H1 (cell line): ENCODE data around the gene CLUH. TPM values are rescaled to one million over a fixed set of nuclear protein-coding genes. Genes with fewer than 3 reads are reported as not detected.
"Not testable (repeated sequence)": the region's sequence is repeated elsewhere in the genome, so short reads cannot be mapped to it uniquely, and the experiment has no call there.

Experiments used
- CTCF ChIA-PET: fragments of 300-600 bp; sonication (Branson Sonifier 250); formaldehyde crosslinking; loops from one replicate; lab custom pipeline; 2021; ENCODE audit not compliant: partially characterized antibody; lab: Charles Lee
- POLR2A ChIA-PET: fragments of 300-600 bp; sonication (Branson Sonifier 250); formaldehyde crosslinking; loops from one replicate; lab custom pipeline; 2021; ENCODE audit warnings: inconsistent platforms; ENCODE audit not compliant: partially characterized antibody; lab: Charles Lee
- DNase-seq, 2 experiments: peaks; one replicate each; pipeline versions ENCODE4 v3.0.0 to v3.0.0-alpha.2; 2010 to 2022; ENCODE audit warnings: low spot score in 2 of 2, low read depth in 1 of 2, mixed read lengths in 1 of 2
- FAIRE-seq: peaks from 2 replicates; lab custom pipeline; 2011; peaks lifted over from hg19 to GRCh38; lab: Jason Lieb, UNC
- H2AFZ ChIP-seq: 2 replicates; pipeline ENCODE4 v1.8.1; 2012; ENCODE audit warnings: low read length, inconsistent platforms
- H2AK5ac ChIP-seq: 2 replicates; pipeline ENCODE4 v1.6.1; 2013; ENCODE audit warnings: low read depth, low read length
- H2BK120ac ChIP-seq: replicated peaks from 2 replicates; pipeline ENCODE3; 2013; ENCODE audit warnings: low read depth, low read length, inconsistent platforms
- H2BK12ac ChIP-seq: 2 replicates; pipeline ENCODE4 v1.6.1; 2013; ENCODE audit warnings: low read depth, low read length
- H2BK15ac ChIP-seq: 2 replicates; pipeline ENCODE4 v1.6.1; 2013; ENCODE audit warnings: low read length
- H2BK20ac ChIP-seq: 2 replicates; pipeline ENCODE4 v1.6.1; 2013; ENCODE audit warnings: low read length
- H2BK5ac ChIP-seq: 2 replicates; pipeline ENCODE4 v1.6.1; 2013; ENCODE audit warnings: low read depth, low read length
- H3K14ac ChIP-seq: 2 replicates; pipeline ENCODE4 v1.6.1; 2013; ENCODE audit warnings: inconsistent platforms; ENCODE audit not compliant: insufficient read length
- H3K18ac ChIP-seq: 2 replicates; pipeline ENCODE4 v1.6.1; 2013; ENCODE audit warnings: low read length; ENCODE audit errors: extremely low read depth
- H3K23ac ChIP-seq: 2 replicates; pipeline ENCODE4 v1.6.1; 2013; ENCODE audit warnings: inconsistent platforms; ENCODE audit not compliant: insufficient read length
- H3K23me2 ChIP-seq: 2 replicates; pipeline ENCODE4 v1.6.1; 2013; ENCODE audit warnings: low read depth, low read length
- H3K27ac ChIP-seq: 2 replicates; pipeline ENCODE4 v1.6.1; 2011; ENCODE audit warnings: low read depth, low read length, inconsistent platforms
- H3K27me3 ChIP-seq, 4 experiments: replicated peaks in 1 of 4; 1 replicate in 1 of 4; 2 replicates in 3 of 4; pipeline versions ENCODE4 v1.6.1 to v1.8.1; 2011 to 2013; ENCODE audit warnings: low read length in 3 of 4, mild to moderate bottlenecking in 3 of 4, inconsistent platforms in 2 of 4, mixed read lengths in 2 of 4, moderate library complexity in 1 of 4; ENCODE audit not compliant: control insufficient read depth in 3 of 4, insufficient read depth in 3 of 4; ENCODE audit errors: extremely low read depth in 1 of 4
- H3K36me3 ChIP-seq, 4 experiments: 2 replicates each; pipeline versions ENCODE4 v1.6.1 to v1.8.1; 2011 to 2013; ENCODE audit warnings: mild to moderate bottlenecking in 4 of 4, low read length in 3 of 4, moderate library complexity in 2 of 4, control low read depth in 1 of 4, inconsistent platforms in 1 of 4; ENCODE audit not compliant: insufficient read depth in 4 of 4, control insufficient read depth in 2 of 4
- H3K4ac ChIP-seq: replicated peaks from 2 replicates; pipeline ENCODE3; 2013; ENCODE audit warnings: low read length, low read depth, mixed read lengths, inconsistent platforms; ENCODE audit not compliant: insufficient read length
- H3K4me1 ChIP-seq, 4 experiments: replicated peaks in 1 of 4; 1 replicate in 1 of 4; 2 replicates in 3 of 4; pipeline versions ENCODE4 v1.6.1 to v1.8.1; 2011 to 2013; ENCODE audit warnings: low read length in 3 of 4, inconsistent platforms in 2 of 4, mixed read lengths in 1 of 4; ENCODE audit not compliant: insufficient read depth in 4 of 4, control insufficient read depth in 3 of 4
- H3K4me2 ChIP-seq, 2 experiments: 2 replicates each; pipeline versions ENCODE4 v1.6.1 to v1.8.1; 2011 to 2013; ENCODE audit warnings: low read depth in 2 of 2, low read length in 2 of 2, control low read depth in 1 of 2, inconsistent platforms in 1 of 2, mild to moderate bottlenecking in 1 of 2; ENCODE audit not compliant: insufficient read depth in 1 of 2
- H3K4me3 ChIP-seq, 4 experiments: fragments of 200-600, 300-600 bp in 1 of 4; sonication (generic), shearing (Covaris generic), sonication (Bioruptor Twin) in 1 of 4; 2 replicates each; pipeline versions ENCODE4 v1.5.1 to v1.8.1; 2011 to 2016; ENCODE audit warnings: low read length in 4 of 4, low read depth in 3 of 4, control low read depth in 2 of 4, inconsistent platforms in 2 of 4, mild to moderate bottlenecking in 2 of 4, mixed read lengths in 1 of 4, moderate library complexity in 1 of 4; ENCODE audit not compliant: insufficient read depth in 2 of 4; ENCODE audit errors: extremely low read depth in 1 of 4
- H3K56ac ChIP-seq: replicated peaks from 2 replicates; pipeline ENCODE3; 2013; ENCODE audit warnings: low read depth, mild to moderate bottlenecking, mixed read lengths, low read length, inconsistent platforms; ENCODE audit not compliant: insufficient read length
- H3K79me1 ChIP-seq: 2 replicates; pipeline ENCODE4 v1.6.1; 2013; ENCODE audit warnings: low read depth, low read length, control low read depth
- H3K79me2 ChIP-seq, 2 experiments: 2 replicates each; pipeline versions ENCODE4 v1.6.1 to v1.8.1; 2012 to 2013; ENCODE audit warnings: low read length in 2 of 2, mild to moderate bottlenecking in 2 of 2, inconsistent platforms in 1 of 2; ENCODE audit not compliant: insufficient read depth in 2 of 2, control insufficient read depth in 1 of 2
- H3K9ac ChIP-seq, 4 experiments: replicated peaks in 1 of 4; 1 replicate in 1 of 4; 2 replicates in 3 of 4; pipeline versions ENCODE4 v1.6.1 to v1.8.1; 2011 to 2013; ENCODE audit warnings: low read depth in 3 of 4, low read length in 3 of 4, control low read depth in 2 of 4, mild to moderate bottlenecking in 2 of 4, moderate library complexity in 2 of 4, inconsistent platforms in 1 of 4; ENCODE audit errors: extremely low read depth in 1 of 4
- H3K9me3 ChIP-seq, 2 experiments: 2 replicates each; pipeline versions ENCODE4 v1.6.1 to v1.8.1; 2012 to 2013; ENCODE audit warnings: mild to moderate bottlenecking in 2 of 2, moderate library complexity in 2 of 2, control low read depth in 1 of 2, inconsistent platforms in 1 of 2, low read depth in 1 of 2, low read length in 1 of 2, mixed read lengths in 1 of 2; ENCODE audit not compliant: insufficient read depth in 2 of 2
- H4K20me1 ChIP-seq, 2 experiments: replicated peaks in 1 of 2; 2 replicates each; pipeline versions ENCODE3 to v1.8.1; 2011 to 2013; ENCODE audit warnings: inconsistent platforms in 2 of 2, low read length in 2 of 2, mild to moderate bottlenecking in 1 of 2; ENCODE audit not compliant: insufficient read depth in 2 of 2, control insufficient read depth in 1 of 2
- H4K5ac ChIP-seq: 2 replicates; pipeline ENCODE4 v1.6.1; 2013; ENCODE audit warnings: low read length, low read depth, mixed read lengths, inconsistent platforms; ENCODE audit not compliant: insufficient read length
- H4K8ac ChIP-seq: 2 replicates; pipeline ENCODE4 v1.8.0; 2013; ENCODE audit warnings: mild to moderate bottlenecking, moderate library complexity, low read length, inconsistent platforms; ENCODE audit not compliant: insufficient read depth; ENCODE audit errors: extremely low read depth
- H4K91ac ChIP-seq: replicated peaks from 2 replicates; pipeline ENCODE3; 2013; ENCODE audit warnings: low read length, mixed read lengths, inconsistent platforms; ENCODE audit not compliant: insufficient read length
- WGBS, 2 experiments: shearing (Covaris generic) in 1 of 2; methylation state at CpG; one replicate each; pipeline versions ENCODE4 v1.1.6 to v1.1.7; 2013 to 2015; ENCODE audit warnings: low lambda C conversion rate in 2 of 2, mixed read lengths in 2 of 2, inconsistent platforms in 1 of 2, low coverage in 1 of 2, missing lambda C conversion rate in 1 of 2; ENCODE audit not compliant: insufficient replicate concordance in 2 of 2, insufficient coverage in 1 of 2, insufficient read length in 1 of 2; ENCODE audit errors: extremely low coverage in 1 of 2, missing lambda C conversion rate in 1 of 2; 5-methylcytosine and 5-hydroxymethylcytosine counted together
- polyA plus RNA-seq, 7 experiments: library from polyadenylated mRNA; depleted of rRNA in 3 of 7; stranded (reverse) in 5 of 7; unstranded in 2 of 7; fragments of >200 nt in 5 of 7; fragments of 200-250 nt in 2 of 7; gene quantifications; 1 replicate in 5 of 7; 2 replicates in 1 of 7; 4 replicates in 1 of 7; pipeline versions ENCODE4 v1.2.1 to v1.2.3, GENCODE V29; 2011 to 2013; ENCODE audit warnings: missing spikeins in 2 of 7, mixed read lengths in 2 of 7
- total RNA-seq: library from RNA; stranded (reverse); fragmentation: NEBNext Ultra II Directional; extraction: Animal tissue kit (Norgen Biotek cat#: 25700); gene quantifications from 2 replicates; pipeline ENCODE4 v1.2.1, GENCODE V29; 2021

CLUH gene
- total and polyA plus RNA-seq, 2 of the 8 experiments (the other 6 are each of a cell fraction or from before 2014, with no cell fraction given) = 33.6 to 98.6 TPM

DNA sequence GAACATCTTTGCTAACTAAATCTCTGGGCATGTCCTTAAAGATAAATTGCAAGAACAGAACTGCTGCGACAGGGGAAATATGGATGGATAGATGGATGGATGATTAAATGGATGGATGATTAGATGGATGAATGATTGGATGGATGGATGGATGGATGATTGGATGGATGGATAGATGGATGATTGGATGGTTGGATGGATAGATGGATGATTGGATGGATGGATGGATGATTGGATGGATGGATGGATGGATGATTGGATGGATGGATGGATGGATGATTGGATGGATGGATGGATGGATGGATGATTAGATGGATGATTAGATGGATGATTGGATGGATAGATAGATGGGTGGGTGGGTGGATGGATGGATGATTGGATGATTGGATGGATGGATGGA is 32.3 kb downstream of the CLUH start:
- H3K27me3 ChIP-seq, H3K9ac ChIP-seq, H2BK20ac ChIP-seq, H3K79me1 ChIP-seq, H2AFZ ChIP-seq, H2BK12ac ChIP-seq, H2BK5ac ChIP-seq, H3K18ac ChIP-seq, H3K4me2 ChIP-seq, DNase-seq, H2AK5ac ChIP-seq, H4K5ac ChIP-seq, H4K8ac ChIP-seq, H3K4me1 ChIP-seq, H4K91ac ChIP-seq, FAIRE-seq, H3K4ac ChIP-seq, H3K9me3 ChIP-seq, H3K4me3 ChIP-seq, H2BK120ac ChIP-seq, H3K23me2 ChIP-seq, POLR2A ChIA-PET, H3K79me2 ChIP-seq, H2BK15ac ChIP-seq, H3K23ac ChIP-seq, H4K20me1 ChIP-seq, H3K14ac ChIP-seq, H3K27ac ChIP-seq: not testable (repeated sequence)
- Histone ChIP-seq H3K56ac (peak overlapping the region; percentile 95), H3K36me3 (peaks cover 9 to 50% (median 27%) of the 10 kb centered on the region in 4 experiments)
- CTCF ChIA-PET = interaction anchor here (0.6 to 1.2 kb wide), 3 partner anchors 14 to 549 kb away, joined by 3 to 4 read pairs (median 4); no protein-coding TSS in a partner anchor
- 100% methylated on average over 1 of the region's 1 CpG; no CpG with 5 or more reads in 1 of the 2 experiments for WGBS, 2 experiments
